Breast epithelium (tissue), 4 donors: ENCODE results near the gene ATG7. TPM values are rescaled to one million over a fixed set of nuclear protein-coding genes. Genes with fewer than 3 reads are reported as not detected.

Experiments used
- DNase-seq, 2 donors: peaks; one replicate each; pipeline ENCODE4 v3.0.0-alpha.2; 2019; ENCODE audit warnings: low spot score in 2 of 2
- H3K27ac ChIP-seq, 2 donors: fragments of 200-600 bp; sonication (generic) in 1 of 2; one replicate each; pipeline ENCODE4 v1.5.1; 2016 to 2019; ENCODE audit warnings: mild to moderate bottlenecking in 1 of 2
- H3K27me3 ChIP-seq, 2 donors: fragments of 200-600 bp; sonication (generic) in 1 of 2; one replicate each; pipeline versions ENCODE4 v1.5.1 to v1.6.0; 2017 to 2019; ENCODE audit warnings: control low read depth in 1 of 2, mild to moderate bottlenecking in 1 of 2
- H3K36me3 ChIP-seq: fragments of 200-600 bp; one replicate; pipeline ENCODE4 v1.5.1; 2019
- H3K4me1 ChIP-seq, 2 donors: fragments of 200-600 bp; sonication (generic); one replicate each; pipeline ENCODE4 v1.5.1; 2016 to 2019; ENCODE audit warnings: control low read depth in 1 of 2
- H3K4me3 ChIP-seq, 3 donors: fragments of 200-600 bp; sonication (generic); 1 replicate in 2 of 3; 2 replicates in 1 of 3; pipeline ENCODE4 v1.5.1; 2016 to 2019; ENCODE audit warnings: mild to moderate bottlenecking in 3 of 3, moderate library complexity in 2 of 3
- H3K9me3 ChIP-seq, 2 donors: fragments of 200-600 bp; sonication (generic) in 1 of 2; one replicate each; pipeline ENCODE4 v1.5.1; 2016 to 2019; ENCODE audit warnings: control low read depth in 1 of 2
- CTCF ChIP-seq, 3 donors: fragments of 450-650 bp; IDR thresholded peaks; one replicate each; pipeline ENCODE4 v1.5.1; 2016 to 2017; ENCODE audit warnings: antibody characterized with exemption in 3 of 3, mild to moderate bottlenecking in 3 of 3, moderate library complexity in 3 of 3
- POLR2A ChIP-seq: fragments of 450-650 bp; IDR thresholded peaks from one replicate; pipeline ENCODE4 v1.6.1; 2016; ENCODE audit warnings: antibody characterized with exemption, mild to moderate bottlenecking, moderate library complexity
- POLR2AphosphoS5 ChIP-seq, 3 donors: sonication (generic); formaldehyde crosslinking; IDR thresholded peaks; one replicate each; pipeline ENCODE4 v1.6.1; 2017; ENCODE audit warnings: antibody characterized with exemption in 3 of 3
- intact Hi-C: fragments of 100-400 bp; cut with DNase I; formaldehyde crosslinking; loops from one replicate; pipeline ENCODE4 v1.15.1; 2023; ENCODE audit warnings: low total_unique reads
- total RNA-seq, 3 donors: library from RNA; depleted of rRNA; stranded (reverse); fragments of >200 nt; gene quantifications; one replicate each; pipeline ENCODE4 v1.1.0, GENCODE V29; 2016

The ATG7 gene
- total RNA-seq, 3 donors from 2014 or later, result 64.9 to 81.9 (median 75.5) TPM

- Histone ChIP-seq H3K36me3 (no peaks in the 10 kb centered on the region), H3K27me3 (no peaks in the 10 kb centered on the region), H3K4me3 (no peak overlapping the region), H3K27ac (no peak overlapping the region), H3K9me3 (no peaks in the 10 kb centered on the region), H3K4me1 (no peaks in the 10 kb centered on the region)
- intact Hi-C loops, result no loop called here
- TF ChIP-seq CTCF (IDR thresholded peaks at IDR 0.05) (no peak), POLR2A (no peak), POLR2AphosphoS5 (IDR thresholded peaks at IDR 0.05) (no peak)
- no peak for DNase-seq
Measured at GRCh38 chr3:11350374-11350773, 78.2 kb downstream of the ATG7 start.

- Histone ChIP-seq H3K27me3 (no peaks in the 10 kb centered on the region), H3K4me1 (no peaks in the 10 kb centered on the region), H3K4me3 (no peak overlapping the region), H3K9me3 (no peaks in the 10 kb centered on the region), H3K27ac (no peak overlapping the region), H3K36me3 (no peaks in the 10 kb centered on the region)
- intact Hi-C loops, result no loop called here
- no peak for DNase-seq
- TF ChIP-seq POLR2AphosphoS5 (IDR thresholded peaks at IDR 0.05) (no peak), POLR2A (no peak), CTCF (IDR thresholded peaks at IDR 0.05) (no peak)
Measured at GRCh38 chr3:11351451-11351850, 79.3 kb downstream of the ATG7 start.

- H3K27ac ChIP-seq, result no peak overlapping the region
- DNase-seq, result no peak
- TF ChIP-seq POLR2AphosphoS5 (IDR thresholded peaks at IDR 0.05) (no peak), POLR2A (no peak), CTCF (IDR thresholded peaks at IDR 0.05) (no peak)
- no peaks in the 10 kb centered on the region for H3K9me3 ChIP-seq
- no peak overlapping the region for H3K4me3 ChIP-seq
- intact Hi-C loops, result no loop called here
- no peaks in the 10 kb centered on the region for H3K27me3 ChIP-seq
- H3K4me1 ChIP-seq, result no peaks in the 10 kb centered on the region
- no peaks in the 10 kb centered on the region for H3K36me3 ChIP-seq
Measured at GRCh38 chr3:11356269-11356668, 84.1 kb downstream of the ATG7 start.

- H3K36me3 ChIP-seq, result peaks cover 4% of the 10 kb centered on the region
- H3K9me3 ChIP-seq, result no peaks in the 10 kb centered on the region
- DNase-seq, result no peak
- intact Hi-C loops, result loop anchor here (5.0 kb wide), 1 partner anchor 415 kb away; no protein-coding TSS in a partner anchor
- TF ChIP-seq CTCF (IDR thresholded peaks at IDR 0.05) (no peak), POLR2AphosphoS5 (IDR thresholded peaks at IDR 0.05) (no peak), POLR2A (no peak)
- H3K4me3 ChIP-seq, result no peak overlapping the region
- no peak overlapping the region for H3K27ac ChIP-seq
- H3K27me3 ChIP-seq, result no peaks in the 10 kb centered on the region
- H3K4me1 ChIP-seq, result no peaks in the 10 kb centered on the region
Measured at GRCh38 chr3:11362600-11362999, 90.4 kb downstream of the ATG7 start.

- no peak for TF ChIP-seq POLR2A
- TF ChIP-seq POLR2AphosphoS5 (IDR thresholded peaks at IDR 0.05), result no peak
- no peak for TF ChIP-seq CTCF (IDR thresholded peaks at IDR 0.05)
- H3K9me3 ChIP-seq, result no peaks in the 10 kb centered on the region
- peaks cover 4% of the 10 kb centered on the region for H3K36me3 ChIP-seq
- H3K27me3 ChIP-seq, result no peaks in the 10 kb centered on the region
- intact Hi-C loops, result loop anchor here (5.0 kb wide), 1 partner anchor 416 kb away; no protein-coding TSS in a partner anchor
- no peak overlapping the region for H3K27ac ChIP-seq
- no peak for DNase-seq
- no peak overlapping the region for H3K4me3 ChIP-seq
- H3K4me1 ChIP-seq, result no peaks in the 10 kb centered on the region
Measured at GRCh38 chr3:11363715-11364114, 91.5 kb downstream of the ATG7 start.
